Suprapubic skin (tissue), 4 donors: Measurements from ENCODE around the gene MCF2L. TPM values are rescaled to one million over a fixed set of nuclear protein-coding genes. Genes with fewer than 3 reads are reported as not detected.
A peak's percentile ranks its signal among the peaks of the same experiment; 100 is the strongest.

Experiments
- DNase-seq, 2 donors: peaks; one replicate each; pipeline ENCODE4 v3.0.0-alpha.2; 2019; ENCODE audit warnings: low spot score in 2 of 2
- H3K27ac ChIP-seq: fragments of 200-600 bp; sonication (generic); one replicate; pipeline ENCODE4 v1.5.1; 2019
- H3K27me3 ChIP-seq: fragments of 200-600 bp; sonication (generic); one replicate; pipeline ENCODE4 v1.5.1; 2019
- H3K36me3 ChIP-seq: fragments of 200-600 bp; sonication (generic); one replicate; pipeline ENCODE4 v1.5.1; 2019
- H3K4me1 ChIP-seq: fragments of 200-600 bp; sonication (generic); one replicate; pipeline ENCODE4 v1.5.1; 2019
- H3K4me3 ChIP-seq: fragments of 200-600 bp; sonication (generic); one replicate; pipeline ENCODE4 v1.5.1; 2019; ENCODE audit warnings: mild to moderate bottlenecking
- H3K9me3 ChIP-seq: fragments of 200-600 bp; sonication (generic); one replicate; pipeline ENCODE4 v1.5.1; 2019
- CTCF ChIP-seq, 2 donors: fragments of 200-600 bp in 1 of 2; fragments of 450-650 bp in 1 of 2; sonication (generic) in 1 of 2; IDR thresholded peaks; one replicate each; pipeline ENCODE4 v1.5.1; 2016 to 2019; ENCODE audit warnings: antibody characterized with exemption in 2 of 2, mild to moderate bottlenecking in 1 of 2, moderate library complexity in 1 of 2
- EP300 ChIP-seq: sonication (generic); formaldehyde crosslinking; IDR thresholded peaks from one replicate; pipeline ENCODE4 v1.6.1; 2017; ENCODE audit warnings: antibody characterized with exemption
- POLR2A ChIP-seq, 2 donors: fragments of 450-650 bp; IDR thresholded peaks; one replicate each; pipeline ENCODE4 v1.6.1; 2017; ENCODE audit warnings: antibody characterized with exemption in 2 of 2, mild to moderate bottlenecking in 2 of 2, moderate library complexity in 2 of 2
- POLR2AphosphoS5 ChIP-seq, 3 donors: sonication (generic); formaldehyde crosslinking; IDR thresholded peaks; one replicate each; pipeline ENCODE4 v1.6.1; 2017; ENCODE audit warnings: antibody characterized with exemption in 3 of 3
- WGBS: methylation state at CpG from one replicate; pipeline ENCODE4 v1.1.5; 2018; 5-methylcytosine and 5-hydroxymethylcytosine counted together
- total RNA-seq, 4 donors: library from RNA; depleted of rRNA; stranded (reverse); fragments of >200 nt; gene quantifications; one replicate each; pipeline ENCODE4 v1.1.0, GENCODE V29; 2016

MCF2L gene
- total RNA-seq, 4 donors from 2014 or later = 25.4 to 144 (median 50.0) TPM

DNA sequence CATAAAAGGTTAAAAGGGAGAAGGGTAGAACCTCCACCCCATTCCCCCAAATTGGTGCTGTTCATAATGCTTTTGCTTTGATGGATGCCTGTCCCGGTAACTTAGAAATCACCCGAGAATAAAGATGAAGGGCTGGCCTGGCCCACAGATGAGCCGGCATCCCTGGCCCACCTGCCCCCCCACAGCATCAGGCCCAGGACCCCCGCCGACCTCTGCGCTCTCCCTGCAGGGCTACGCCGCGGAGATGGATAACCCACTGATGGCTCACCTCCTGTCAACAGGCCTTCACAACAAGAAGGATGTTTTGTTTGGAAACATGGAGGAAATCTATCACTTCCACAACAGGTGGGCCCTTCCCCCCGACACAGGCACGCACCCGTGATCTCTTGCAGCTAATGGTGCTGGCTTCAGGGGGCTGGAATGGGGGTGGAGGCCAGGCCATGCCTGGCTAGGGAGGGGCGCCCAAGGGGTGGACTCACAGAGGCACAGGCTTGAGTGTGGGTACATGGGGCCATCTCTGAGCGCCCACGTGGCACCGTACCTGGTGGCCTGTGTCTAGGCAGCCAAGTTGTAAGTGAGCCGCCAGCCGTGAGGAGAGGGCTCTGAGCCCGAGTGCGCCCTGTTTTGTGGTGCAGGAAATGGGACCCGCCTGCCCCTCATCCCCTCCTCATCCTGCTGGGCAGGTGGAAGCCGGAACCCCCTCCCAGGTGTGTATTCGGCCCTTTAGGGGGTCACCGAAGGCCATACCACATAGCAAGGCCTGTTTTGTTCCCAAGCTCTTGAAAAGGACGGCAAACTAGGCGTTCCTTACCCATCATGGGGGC lies 113.4 kb downstream of the MCF2L start:
- no peak overlapping the region for H3K27ac ChIP-seq
- peaks cover 24% of the 10 kb centered on the region for H3K36me3 ChIP-seq
- TF ChIP-seq EP300 (no peak), POLR2A (IDR thresholded peaks at IDR 0.05) (no peak), POLR2AphosphoS5 (IDR thresholded peaks at IDR 0.05) (no peak), CTCF (IDR thresholded peaks at IDR 0.05) (no peak)

GRCh38 chr13:113083022-113083373 lies 114.0 kb downstream of the MCF2L start:
- Histone ChIP-seq H3K4me3 (no peak overlapping the region), H3K27ac (no peak overlapping the region), H3K9me3 (no peaks in the 10 kb centered on the region), H3K27me3 (no peaks in the 10 kb centered on the region), H3K4me1 (peaks cover 11% of the 10 kb centered on the region), H3K36me3 (peaks cover 24% of the 10 kb centered on the region)
- WGBS = 87% methylated on average over 3 of the region's 10 CpGs
- DNase-seq = no peak
- TF ChIP-seq POLR2AphosphoS5 (IDR thresholded peaks at IDR 0.05) (no peak), EP300 (no peak), CTCF (IDR thresholded peaks at IDR 0.05) (no peak), POLR2A (IDR thresholded peaks at IDR 0.05) (no peak)

More for the DNA sequence above, 113.4 kb downstream of the MCF2L start:
- no peak overlapping the region for H3K4me3 ChIP-seq
- peaks cover 11% of the 10 kb centered on the region for H3K4me1 ChIP-seq
- H3K9me3 ChIP-seq = no peaks in the 10 kb centered on the region
- no peaks in the 10 kb centered on the region for H3K27me3 ChIP-seq
- no peak for DNase-seq
- WGBS = 82% methylated on average over 26 of the region's 26 CpGs

DNA sequence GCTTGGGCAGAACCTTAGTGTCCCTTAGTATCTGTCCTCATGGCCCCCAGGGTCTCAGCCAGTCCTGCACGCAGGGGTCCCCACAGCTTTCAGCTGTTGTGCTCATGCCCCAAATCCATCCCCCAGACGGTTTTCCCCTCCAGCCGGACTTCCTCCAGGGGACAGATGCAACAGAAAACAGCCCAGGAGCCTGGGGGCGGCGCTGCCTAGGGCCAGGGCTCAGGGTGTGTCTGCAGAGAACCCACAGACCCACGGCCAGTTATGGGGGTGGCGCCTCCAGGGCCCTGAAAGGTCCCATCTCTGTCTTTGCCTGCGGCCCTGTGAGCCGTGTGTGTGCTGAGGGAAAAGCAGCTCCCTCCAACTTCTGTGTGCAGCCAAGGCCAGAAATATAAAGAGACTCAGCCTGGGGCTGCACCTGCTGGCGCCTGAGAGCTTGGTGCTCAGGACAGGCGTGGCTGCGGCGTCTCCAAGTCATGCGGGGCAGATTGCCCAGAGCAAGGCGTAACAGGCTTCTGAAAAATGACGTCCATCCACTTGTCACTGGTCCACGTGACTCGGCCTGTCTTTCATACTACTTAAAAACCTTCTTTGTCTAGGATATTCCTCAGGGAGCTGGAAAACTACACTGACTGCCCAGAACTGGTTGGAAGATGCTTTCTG lies 114.5 kb downstream of the MCF2L start:
- peaks cover 11% of the 10 kb centered on the region for H3K4me1 ChIP-seq
- TF ChIP-seq EP300 = no peak
- no peak for TF ChIP-seq POLR2A (IDR thresholded peaks at IDR 0.05)
- 44% methylated on average over 12 of the region's 18 CpGs for WGBS
- H3K9me3 ChIP-seq = no peaks in the 10 kb centered on the region
- DNase-seq = peak in 1 of 2 donors; percentile 79
- H3K4me3 ChIP-seq = no peak overlapping the region
- H3K27ac ChIP-seq = no peak overlapping the region
- no peaks in the 10 kb centered on the region for H3K27me3 ChIP-seq
- peaks cover 25% of the 10 kb centered on the region for H3K36me3 ChIP-seq

- Histone ChIP-seq H3K4me3 (no peak overlapping the region), H3K9me3 (no peaks in the 10 kb centered on the region), H3K4me1 (peaks cover 11% of the 10 kb centered on the region), H3K27me3 (no peaks in the 10 kb centered on the region), H3K36me3 (peaks cover 23% of the 10 kb centered on the region), H3K27ac (no peak overlapping the region)
- no peak for TF ChIP-seq POLR2AphosphoS5 (IDR thresholded peaks at IDR 0.05)
- TF ChIP-seq CTCF (IDR thresholded peaks at IDR 0.05) = no peak
- no peak for TF ChIP-seq EP300
- no peak for TF ChIP-seq POLR2A (IDR thresholded peaks at IDR 0.05)
- 94% methylated on average over 22 of the region's 25 CpGs for WGBS
- DNase-seq = no peak
These were observed 115.3 kb downstream of the MCF2L start for GRCh38 chr13:113084094-113084942.

DNA sequence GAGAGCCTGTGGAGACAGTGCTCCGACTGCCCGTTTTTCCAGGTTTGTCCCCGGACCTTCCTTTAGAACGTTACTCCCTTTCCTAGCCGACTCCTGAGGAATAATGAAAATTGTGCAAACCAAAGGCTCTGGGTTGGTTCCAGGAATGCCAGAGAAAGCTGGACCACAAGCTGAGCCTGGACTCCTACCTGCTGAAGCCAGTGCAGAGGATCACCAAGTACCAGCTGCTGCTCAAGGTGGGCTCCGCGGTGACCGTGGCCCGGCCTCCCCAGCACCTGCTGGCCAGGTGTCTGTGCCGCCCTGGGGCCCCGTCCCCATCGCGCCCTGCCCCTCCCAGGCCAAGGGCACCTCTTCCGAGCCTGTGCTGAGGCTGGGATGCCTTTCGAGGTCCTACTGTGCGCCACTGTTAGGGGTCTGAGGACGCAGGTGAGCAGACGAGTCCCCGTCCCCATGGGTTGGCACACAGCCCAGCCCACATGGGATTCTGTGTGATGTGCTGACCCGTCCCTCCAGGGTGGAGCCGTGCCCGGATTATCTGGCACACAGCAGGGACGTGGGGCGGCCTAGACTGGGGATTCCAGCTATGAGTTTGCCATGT lies 116.0 kb downstream of the MCF2L start:
- WGBS = 92% methylated on average over 14 of the region's 24 CpGs
- TF ChIP-seq POLR2A (IDR thresholded peaks at IDR 0.05) (no peak), POLR2AphosphoS5 (IDR thresholded peaks at IDR 0.05) (no peak), EP300 (no peak), CTCF (IDR thresholded peaks at IDR 0.05) (no peak)
- peaks cover 29% of the 10 kb centered on the region for H3K36me3 ChIP-seq
- DNase-seq = no peak
- no peak overlapping the region for H3K27ac ChIP-seq
- H3K4me3 ChIP-seq = no peak overlapping the region
- no peaks in the 10 kb centered on the region for H3K9me3 ChIP-seq
- H3K27me3 ChIP-seq = no peaks in the 10 kb centered on the region
- H3K4me1 ChIP-seq = peaks cover 11% of the 10 kb centered on the region
